ENCODE data around the gene CAT. TPM values are rescaled to one million over a fixed set of nuclear protein-coding genes. Genes with fewer than 3 reads are reported as not detected.

Gene CAT
- polyA plus RNA-seq, 4 donors: 76.7 to 222 (median 101) TPM

DNA sequence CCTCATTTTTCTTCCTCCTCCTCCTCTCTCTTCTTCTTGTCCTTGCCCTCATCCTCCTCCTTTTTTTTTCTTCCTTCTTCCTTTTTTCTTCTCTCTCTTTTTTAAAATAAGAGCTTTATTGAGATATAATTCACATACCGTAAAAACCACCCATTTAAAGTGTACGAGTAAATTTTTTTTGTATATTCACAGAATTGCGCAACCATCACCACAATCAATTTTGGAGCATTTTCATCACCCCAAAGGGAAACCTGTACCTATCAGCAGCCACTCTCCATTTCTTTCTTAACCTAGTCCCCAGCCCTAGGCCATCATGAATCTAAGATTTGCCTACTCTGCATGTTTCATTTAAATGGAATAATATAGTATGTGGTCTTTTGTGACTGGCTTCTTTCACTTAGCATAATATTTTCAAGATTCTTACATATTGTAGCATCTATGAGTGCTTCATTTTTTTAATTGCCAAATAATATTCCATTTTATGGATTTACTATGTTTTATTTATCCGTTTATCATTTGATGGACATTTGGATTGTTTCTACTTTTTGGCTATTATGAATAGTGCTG is 35.0 kb downstream of the CAT start:
- whole genome bisulfite sequencing, 3 donors: 93 to 96% (median 93%) methylated on average over 4 of the region's 4 CpGs
- Histone ChIP-seq H3K27me3 (ENCODE audit: control insufficient read depth in 3 of 3, insufficient read depth in 3 of 3, low read length in 3 of 3) (no peaks in the 10 kb centered on the region), H3K27ac (ENCODE audit: low read depth in 1 of 3, low read length in 2 of 3) (no peak overlapping the region), H3K4me3 (ENCODE audit: low read depth in 1 of 3, low read length in 3 of 3) (no peak overlapping the region), H3K4me1 (ENCODE audit: control insufficient read depth in 3 of 3, insufficient read depth in 2 of 3, low read depth in 1 of 3, low read length in 2 of 3) (no peaks in the 10 kb centered on the region), H3K9me3 (ENCODE audit: control insufficient read depth in 2 of 2, insufficient read depth in 1 of 2, low read depth in 1 of 2, low read length in 1 of 2) (no peaks in the 10 kb centered on the region), H3K36me3 (ENCODE audit: control insufficient read depth in 3 of 3, insufficient read depth in 2 of 3, low read depth in 1 of 3, low read length in 3 of 3) (peaks cover 11 to 34% (median 14%) of the 10 kb centered on the region in 3 donors)
- FAIRE-seq (no peak), DNase-seq (no peak)

DNA sequence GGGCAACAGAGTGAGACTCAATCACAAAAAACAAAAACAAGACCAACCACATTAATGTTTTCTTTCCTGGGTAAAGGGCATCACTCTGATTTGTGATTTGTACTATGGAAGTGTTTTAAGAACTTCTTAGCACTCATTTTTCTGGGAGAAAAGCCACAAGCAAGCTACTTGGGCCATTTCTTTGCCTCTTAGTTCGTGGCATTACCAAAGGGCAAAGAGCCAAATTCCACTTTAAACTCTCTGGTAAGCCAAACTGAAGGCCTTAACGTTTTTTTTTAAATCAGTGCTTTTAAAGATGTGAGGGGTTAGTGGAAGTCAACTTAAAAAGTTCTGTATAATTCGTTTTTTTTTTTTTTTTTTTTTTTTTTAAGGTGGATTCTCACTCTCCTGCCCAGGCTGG is 36.9 kb downstream of the CAT start:
- no peaks in the 10 kb centered on the region for H3K9me3 ChIP-seq (ENCODE audit: control insufficient read depth in 2 of 2, insufficient read depth in 1 of 2, low read depth in 1 of 2, low read length in 1 of 2)
- no peaks in the 10 kb centered on the region for H3K27me3 ChIP-seq (ENCODE audit: control insufficient read depth in 3 of 3, insufficient read depth in 3 of 3, low read length in 3 of 3)
- 34 to 46% (median 43%) methylated on average over 3 of the region's 3 CpGs for WGBS, 3 donors
- no peak overlapping the region for H3K27ac ChIP-seq (ENCODE audit: low read depth in 1 of 3, low read length in 2 of 3)
- DNase-seq (no peak), FAIRE-seq (no peak)
- peaks cover 6 to 16% (median 7%) of the 10 kb centered on the region in 3 donors for H3K36me3 ChIP-seq (ENCODE audit: control insufficient read depth in 3 of 3, insufficient read depth in 2 of 3, low read depth in 1 of 3, low read length in 3 of 3)
- no peaks in the 10 kb centered on the region for H3K4me1 ChIP-seq (ENCODE audit: control insufficient read depth in 3 of 3, insufficient read depth in 2 of 3, low read depth in 1 of 3, low read length in 2 of 3)
- H3K4me3 ChIP-seq (ENCODE audit: low read depth in 1 of 3, low read length in 3 of 3): no peak overlapping the region

DNA sequence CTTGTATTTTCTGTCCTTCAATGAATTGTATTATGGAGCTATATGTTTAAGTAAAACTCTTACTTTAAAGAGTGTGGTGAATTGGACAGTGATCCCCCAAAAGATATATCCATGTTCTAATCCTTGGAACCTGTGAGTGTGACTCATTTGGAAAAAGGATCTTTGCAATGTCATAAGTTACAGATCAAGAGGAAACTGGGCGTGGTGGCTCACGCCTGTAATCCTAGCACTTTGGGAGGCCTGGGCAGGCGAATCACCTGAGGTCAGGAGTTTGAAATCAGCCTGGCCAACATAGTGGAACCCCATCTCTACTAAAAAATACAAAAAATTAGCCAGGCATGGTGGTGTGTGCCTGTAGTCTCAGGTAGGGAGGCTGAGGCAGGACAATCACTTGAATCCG is 38.1 kb downstream of the CAT start:
- H3K4me1 ChIP-seq (ENCODE audit: control insufficient read depth in 3 of 3, insufficient read depth in 2 of 3, low read depth in 1 of 3, low read length in 2 of 3): no peaks in the 10 kb centered on the region
- H3K9me3 ChIP-seq (ENCODE audit: control insufficient read depth in 2 of 2, insufficient read depth in 1 of 2, low read depth in 1 of 2, low read length in 1 of 2): no peaks in the 10 kb centered on the region
- peaks cover 0 to 10% (median 0%) of the 10 kb centered on the region in 3 donors for H3K36me3 ChIP-seq (ENCODE audit: control insufficient read depth in 3 of 3, insufficient read depth in 2 of 3, low read depth in 1 of 3, low read length in 3 of 3)
- 55 to 83% (median 69%) methylated on average over 4 of the region's 4 CpGs for WGBS, 3 donors
- no peak for FAIRE-seq
- no peak overlapping the region for H3K27ac ChIP-seq (ENCODE audit: low read depth in 1 of 3, low read length in 2 of 3)
- DNase-seq: peak in 1 of 2 donors; percentile 27
- no peak overlapping the region for H3K4me3 ChIP-seq (ENCODE audit: low read depth in 1 of 3, low read length in 3 of 3)
- no peaks in the 10 kb centered on the region for H3K27me3 ChIP-seq (ENCODE audit: control insufficient read depth in 3 of 3, insufficient read depth in 3 of 3, low read length in 3 of 3)

DNA sequence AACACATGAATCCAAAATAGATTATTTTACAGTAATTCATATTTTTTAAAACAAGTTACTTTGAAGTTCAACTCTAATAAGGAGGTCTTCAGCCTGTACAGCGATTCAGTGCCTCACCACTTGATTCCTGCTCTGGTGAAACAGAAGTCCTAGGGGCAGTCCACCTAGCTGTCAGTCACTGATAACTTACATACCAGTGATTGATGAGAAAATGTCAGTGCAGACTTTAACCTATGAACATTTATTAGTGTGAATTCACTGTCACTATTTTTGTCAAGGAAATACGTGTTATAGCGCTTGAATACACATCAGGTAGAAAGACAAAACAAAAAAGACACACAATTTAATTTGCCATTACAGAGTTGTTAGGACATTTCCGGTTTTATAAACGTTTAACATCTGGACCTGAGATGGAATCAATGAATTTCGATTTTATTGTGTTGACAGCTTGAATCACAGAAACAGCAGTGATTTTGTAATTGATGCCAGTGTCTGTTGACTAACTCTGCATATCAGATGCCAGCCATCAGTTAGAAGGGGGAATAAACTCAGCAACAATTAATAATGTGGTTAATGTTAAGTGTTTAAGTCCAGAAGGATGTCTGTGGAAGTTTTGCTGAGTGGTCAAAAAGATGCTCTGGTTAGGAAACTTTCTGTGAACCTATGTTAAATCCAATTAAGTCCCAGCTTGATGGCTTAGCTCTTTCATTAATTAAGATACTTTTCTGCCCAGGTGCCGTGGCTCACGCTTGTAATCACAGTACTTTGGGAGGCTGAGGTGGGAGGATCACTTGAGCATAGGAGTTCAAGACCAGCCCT is 40.3 kb downstream of the CAT start:
- no peaks in the 10 kb centered on the region for H3K27me3 ChIP-seq (ENCODE audit: control insufficient read depth in 3 of 3, insufficient read depth in 3 of 3, low read length in 3 of 3)
- no peak overlapping the region for H3K27ac ChIP-seq (ENCODE audit: low read depth in 1 of 3, low read length in 2 of 3)
- DNase-seq (no peak), FAIRE-seq (no peak)
- peaks cover 0 to 3% (median 0%) of the 10 kb centered on the region in 3 donors for H3K36me3 ChIP-seq (ENCODE audit: control insufficient read depth in 3 of 3, insufficient read depth in 2 of 3, low read depth in 1 of 3, low read length in 3 of 3)
- 57 to 70% (median 66%) methylated on average over 8 of the region's 8 CpGs for WGBS, 3 donors
- H3K4me3 ChIP-seq (ENCODE audit: low read depth in 1 of 3, low read length in 3 of 3): no peak overlapping the region
- no peaks in the 10 kb centered on the region for H3K9me3 ChIP-seq (ENCODE audit: control insufficient read depth in 2 of 2, insufficient read depth in 1 of 2, low read depth in 1 of 2, low read length in 1 of 2)
- no peaks in the 10 kb centered on the region for H3K4me1 ChIP-seq (ENCODE audit: control insufficient read depth in 3 of 3, insufficient read depth in 2 of 3, low read depth in 1 of 3, low read length in 2 of 3)

DNA sequence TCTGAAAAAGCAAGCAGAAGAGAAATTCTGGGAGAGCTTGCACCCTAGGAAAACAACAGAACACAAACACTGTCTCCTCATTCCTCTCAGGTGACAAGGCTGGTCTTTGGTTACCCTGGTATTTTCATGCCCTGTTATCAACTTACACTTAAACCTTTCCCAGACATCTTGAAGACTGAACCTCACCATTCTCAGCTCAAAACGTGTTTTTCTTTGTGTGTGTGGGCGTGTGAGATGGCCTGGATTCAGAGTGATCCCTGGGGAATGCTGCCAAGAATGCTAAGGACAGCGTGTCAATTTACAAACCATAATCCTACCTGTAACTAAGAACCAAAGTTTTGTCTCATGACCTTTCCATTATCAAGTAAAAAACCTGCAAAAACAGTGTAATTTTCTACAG is 41.6 kb downstream of the CAT start:
- Histone ChIP-seq H3K4me1 (ENCODE audit: control insufficient read depth in 3 of 3, insufficient read depth in 2 of 3, low read depth in 1 of 3, low read length in 2 of 3) (no peaks in the 10 kb centered on the region), H3K27ac (ENCODE audit: low read depth in 1 of 3, low read length in 2 of 3) (no peak overlapping the region), H3K4me3 (ENCODE audit: low read depth in 1 of 3, low read length in 3 of 3) (no peak overlapping the region), H3K9me3 (ENCODE audit: control insufficient read depth in 2 of 2, insufficient read depth in 1 of 2, low read depth in 1 of 2, low read length in 1 of 2) (no peaks in the 10 kb centered on the region), H3K36me3 (ENCODE audit: control insufficient read depth in 3 of 3, insufficient read depth in 2 of 3, low read depth in 1 of 3, low read length in 3 of 3) (no peaks in the 10 kb centered on the region), H3K27me3 (ENCODE audit: control insufficient read depth in 3 of 3, insufficient read depth in 3 of 3, low read length in 3 of 3) (no peaks in the 10 kb centered on the region)
- 22 to 36% (median 36%) methylated on average over 3 of the region's 3 CpGs for WGBS, 3 donors
- DNase-seq (no peak), FAIRE-seq (no peak)

DNA sequence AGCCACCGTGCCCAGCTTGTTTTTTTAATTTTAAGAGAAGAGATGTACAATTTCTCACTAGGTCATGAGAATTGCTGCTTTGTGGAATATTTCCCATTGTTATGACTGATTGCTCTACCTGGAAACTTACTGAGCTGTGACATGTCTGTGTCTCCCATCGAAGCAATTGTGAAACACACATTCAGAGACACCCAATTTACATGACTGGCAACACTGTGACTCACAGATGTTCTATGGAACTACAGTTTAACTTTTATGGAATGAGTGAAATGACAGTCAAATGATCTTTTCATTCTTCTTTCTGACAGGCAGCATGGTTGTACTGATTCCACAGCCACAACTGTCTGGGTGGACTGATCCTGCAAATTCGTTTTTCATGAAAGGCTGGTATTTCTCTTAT is 42.6 kb downstream of the CAT start:
- no peaks in the 10 kb centered on the region for H3K27me3 ChIP-seq (ENCODE audit: control insufficient read depth in 3 of 3, insufficient read depth in 3 of 3, low read length in 3 of 3)
- 60 to 78% (median 72%) methylated on average over 3 of the region's 3 CpGs for WGBS, 3 donors
- H3K36me3 ChIP-seq (ENCODE audit: control insufficient read depth in 3 of 3, insufficient read depth in 2 of 3, low read depth in 1 of 3, low read length in 3 of 3): no peaks in the 10 kb centered on the region
- no peaks in the 10 kb centered on the region for H3K4me1 ChIP-seq (ENCODE audit: control insufficient read depth in 3 of 3, insufficient read depth in 2 of 3, low read depth in 1 of 3, low read length in 2 of 3)
- DNase-seq (no peak), FAIRE-seq (no peak)
- no peaks in the 10 kb centered on the region for H3K9me3 ChIP-seq (ENCODE audit: control insufficient read depth in 2 of 2, insufficient read depth in 1 of 2, low read depth in 1 of 2, low read length in 1 of 2)
- no peak overlapping the region for H3K27ac ChIP-seq (ENCODE audit: low read depth in 1 of 3, low read length in 2 of 3)
- no peak overlapping the region for H3K4me3 ChIP-seq (ENCODE audit: low read depth in 1 of 3, low read length in 3 of 3)

DNA sequence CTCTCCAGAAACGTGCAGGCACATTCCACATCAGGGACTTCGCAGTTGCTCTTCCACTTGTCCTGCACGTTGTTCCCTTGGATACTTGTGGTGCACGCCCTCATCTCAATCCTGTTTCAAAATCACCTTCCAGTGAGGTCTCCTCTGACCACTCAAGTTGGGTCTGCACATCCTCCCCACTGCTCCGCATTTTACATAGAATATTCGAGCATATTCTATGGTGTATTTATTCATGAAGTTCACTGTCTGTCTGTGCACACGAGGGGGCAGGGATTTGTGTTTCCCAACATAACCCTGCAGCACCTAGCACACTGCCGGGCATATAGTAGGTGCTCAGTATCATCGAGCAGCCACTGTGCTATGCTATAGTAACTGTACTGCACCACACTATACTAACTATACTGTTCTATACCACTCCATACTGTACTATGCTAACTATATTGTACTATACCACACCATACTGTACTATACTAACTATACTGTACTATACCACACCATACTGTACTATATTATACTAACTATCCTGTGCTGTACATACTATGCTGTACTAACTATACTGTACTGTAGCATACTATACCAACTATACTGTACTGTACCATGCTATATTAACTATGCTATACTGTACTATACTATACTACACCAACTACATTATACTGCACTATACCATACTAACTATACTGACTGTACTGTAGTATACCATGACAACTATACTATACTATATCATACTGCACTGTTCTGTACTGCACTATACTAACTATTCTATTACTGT is 44.6 kb downstream of the CAT start:
- no peak for DNase-seq
- H3K4me3 ChIP-seq (ENCODE audit: low read depth in 1 of 3, low read length in 3 of 3): no peak overlapping the region
- FAIRE-seq: no peak
- no peaks in the 10 kb centered on the region for H3K9me3 ChIP-seq (ENCODE audit: control insufficient read depth in 2 of 2, insufficient read depth in 1 of 2, low read depth in 1 of 2, low read length in 1 of 2)
- H3K27ac ChIP-seq (ENCODE audit: low read depth in 1 of 3, low read length in 2 of 3): no peak overlapping the region
- 79 to 90% (median 86%) methylated on average over 9 of the region's 9 CpGs for WGBS, 3 donors
- H3K36me3 ChIP-seq (ENCODE audit: control insufficient read depth in 3 of 3, insufficient read depth in 2 of 3, low read depth in 1 of 3, low read length in 3 of 3): no peaks in the 10 kb centered on the region
- no peaks in the 10 kb centered on the region for H3K27me3 ChIP-seq (ENCODE audit: control insufficient read depth in 3 of 3, insufficient read depth in 3 of 3, low read length in 3 of 3)
- H3K4me1 ChIP-seq (ENCODE audit: control insufficient read depth in 3 of 3, insufficient read depth in 2 of 3, low read depth in 1 of 3, low read length in 2 of 3): no peaks in the 10 kb centered on the region

DNA sequence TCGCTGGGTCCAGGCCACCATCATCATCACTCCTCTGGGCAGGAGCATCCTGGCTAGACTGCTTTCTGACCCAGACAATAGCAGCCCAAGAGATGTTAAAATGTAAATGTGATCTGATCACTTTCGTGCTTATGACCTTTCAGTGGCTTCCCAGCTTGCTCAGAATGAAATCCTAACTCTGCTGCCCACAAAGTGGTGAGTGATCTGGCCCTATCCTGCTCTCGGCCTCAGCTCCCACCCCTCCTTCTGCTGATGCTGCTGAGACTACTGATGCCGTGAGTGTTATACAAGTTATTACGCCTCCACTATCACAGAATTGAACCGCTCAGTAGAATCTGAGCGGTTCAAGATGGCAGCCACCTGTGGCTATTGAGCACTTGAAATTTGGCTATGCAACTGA is 48.7 kb downstream of the CAT start:
- Histone ChIP-seq H3K4me3 (ENCODE audit: low read depth in 1 of 3, low read length in 3 of 3) (no peak overlapping the region), H3K27me3 (ENCODE audit: control insufficient read depth in 3 of 3, insufficient read depth in 3 of 3, low read length in 3 of 3) (peaks cover 0 to 2% (median 0%) of the 10 kb centered on the region in 3 donors), H3K36me3 (ENCODE audit: control insufficient read depth in 3 of 3, insufficient read depth in 2 of 3, low read depth in 1 of 3, low read length in 3 of 3) (no peaks in the 10 kb centered on the region), H3K4me1 (ENCODE audit: control insufficient read depth in 3 of 3, insufficient read depth in 2 of 3, low read depth in 1 of 3, low read length in 2 of 3) (no peaks in the 10 kb centered on the region), H3K27ac (ENCODE audit: low read depth in 1 of 3, low read length in 2 of 3) (no peak overlapping the region), H3K9me3 (ENCODE audit: control insufficient read depth in 2 of 2, insufficient read depth in 1 of 2, low read depth in 1 of 2, low read length in 1 of 2) (no peaks in the 10 kb centered on the region)
- no peak for FAIRE-seq
- no peak for DNase-seq
- 81 to 86% (median 85%) methylated on average over 7 of the region's 7 CpGs for WGBS, 3 donors

Data from small intestine (tissue), 7 donors.